ENCODE data around the gene PCED1A.
"Not testable (repeated sequence)": the region's sequence is repeated elsewhere in the genome, so short reads cannot be mapped to it uniquely, and the experiment has no call there.

PCED1A gene

DNA sequence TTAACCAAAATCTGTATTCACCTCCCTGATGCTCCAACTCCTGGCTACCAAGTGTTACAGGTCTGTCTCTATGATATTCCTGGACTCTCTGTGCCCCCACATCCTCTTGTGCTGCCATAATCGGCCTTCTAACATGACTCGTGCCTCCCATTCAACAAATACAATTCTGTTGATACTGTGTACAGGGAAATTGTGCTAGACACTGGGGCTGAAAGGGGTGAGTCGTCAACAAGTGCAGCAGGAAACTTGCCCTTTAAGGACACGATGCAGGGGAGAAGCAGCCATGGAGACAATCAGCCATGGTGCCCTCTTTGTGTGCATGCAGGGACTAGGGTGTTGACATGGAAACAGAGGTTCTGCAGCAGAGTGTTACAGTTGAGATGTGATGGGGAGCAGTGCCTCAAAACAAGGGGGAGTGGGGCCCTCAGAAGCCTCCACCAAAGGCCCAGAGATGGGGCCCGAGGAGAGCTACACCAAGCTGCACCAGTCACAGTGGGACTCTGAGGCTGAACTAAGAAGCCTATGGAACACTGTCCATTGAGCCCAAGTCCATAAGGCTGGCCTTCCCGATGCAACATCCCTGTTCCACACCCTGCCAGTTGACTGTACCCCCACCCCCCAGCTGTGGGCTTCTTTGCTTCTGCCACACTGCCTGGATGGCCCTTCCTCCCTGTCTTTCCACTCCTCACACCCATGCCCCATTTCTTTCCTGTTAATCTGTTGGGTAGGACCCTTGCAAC is 3.1 kb downstream of the PCED1A start:
- TF ChIP-seq, protein P1, sequence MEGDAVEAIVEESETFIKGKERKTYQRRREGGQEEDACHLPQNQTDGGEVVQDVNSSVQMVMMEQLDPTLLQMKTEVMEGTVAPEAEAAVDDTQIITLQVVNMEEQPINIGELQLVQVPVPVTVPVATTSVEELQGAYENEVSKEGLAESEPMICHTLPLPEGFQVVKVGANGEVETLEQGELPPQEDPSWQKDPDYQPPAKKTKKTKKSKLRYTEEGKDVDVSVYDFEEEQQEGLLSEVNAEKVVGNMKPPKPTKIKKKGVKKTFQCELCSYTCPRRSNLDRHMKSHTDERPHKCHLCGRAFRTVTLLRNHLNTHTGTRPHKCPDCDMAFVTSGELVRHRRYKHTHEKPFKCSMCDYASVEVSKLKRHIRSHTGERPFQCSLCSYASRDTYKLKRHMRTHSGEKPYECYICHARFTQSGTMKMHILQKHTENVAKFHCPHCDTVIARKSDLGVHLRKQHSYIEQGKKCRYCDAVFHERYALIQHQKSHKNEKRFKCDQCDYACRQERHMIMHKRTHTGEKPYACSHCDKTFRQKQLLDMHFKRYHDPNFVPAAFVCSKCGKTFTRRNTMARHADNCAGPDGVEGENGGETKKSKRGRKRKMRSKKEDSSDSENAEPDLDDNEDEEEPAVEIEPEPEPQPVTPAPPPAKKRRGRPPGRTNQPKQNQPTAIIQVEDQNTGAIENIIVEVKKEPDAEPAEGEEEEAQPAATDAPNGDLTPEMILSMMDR (IDR thresholded peaks at IDR 0.05; ENCODE audit: low read depth, low read length): no peak
- H3K4me3 ChIP-seq (ENCODE audit: low read depth, low read length): no peak overlapping the region

DNA sequence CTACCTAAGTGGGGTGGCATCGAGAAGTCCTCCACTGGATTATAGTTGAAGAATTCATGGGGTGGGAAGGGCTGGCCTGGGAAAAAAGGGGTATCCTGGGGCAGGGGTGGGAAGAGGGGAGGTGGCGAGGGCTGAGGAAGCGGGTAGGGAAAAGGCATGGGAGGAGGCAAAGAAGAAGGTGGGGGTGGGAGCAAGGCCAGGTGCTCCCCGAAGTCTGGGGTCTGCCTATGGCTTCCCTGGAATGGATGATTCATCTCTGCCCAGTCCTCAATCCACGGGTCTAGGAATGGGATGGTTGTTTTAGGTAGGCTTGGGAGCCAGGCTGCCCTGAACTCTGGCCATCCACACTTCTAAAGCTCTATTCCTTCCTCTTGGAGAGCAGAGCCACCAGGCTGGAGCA is 4.4 kb downstream of the PCED1A start:
- H3K4me3 ChIP-seq (ENCODE audit: low read depth, low read length): no peak overlapping the region
- TF ChIP-seq, protein P1 (IDR thresholded peaks at IDR 0.05; ENCODE audit: low read depth, low read length): no peak

DNA sequence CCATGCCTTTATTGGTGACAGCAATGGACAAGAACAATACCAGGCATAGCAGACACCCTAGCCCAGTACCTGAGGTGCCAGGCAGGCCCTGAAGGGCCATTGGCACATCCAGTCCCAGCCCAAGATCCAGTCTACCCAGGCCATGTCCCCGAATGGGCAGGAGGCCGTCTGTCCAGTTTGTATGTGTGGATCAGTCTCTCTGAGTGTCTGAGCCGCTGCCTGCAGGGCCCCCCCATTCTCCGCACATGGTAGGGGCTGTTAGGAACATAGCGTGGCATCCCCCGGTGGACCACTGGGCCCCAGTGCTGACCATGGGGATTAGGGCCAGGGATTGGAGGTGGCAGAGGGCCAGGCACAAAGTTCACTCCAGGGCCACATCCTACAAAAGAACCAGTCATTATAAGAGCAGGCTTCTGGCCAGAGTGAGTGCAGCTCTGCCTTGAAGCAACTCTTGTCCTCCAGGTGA is 5.1 kb downstream of the PCED1A start:
- TF ChIP-seq, protein P1 (IDR thresholded peaks at IDR 0.05; ENCODE audit: low read depth, low read length): no peak
- H3K4me3 ChIP-seq (ENCODE audit: low read depth, low read length): no peak overlapping the region

DNA sequence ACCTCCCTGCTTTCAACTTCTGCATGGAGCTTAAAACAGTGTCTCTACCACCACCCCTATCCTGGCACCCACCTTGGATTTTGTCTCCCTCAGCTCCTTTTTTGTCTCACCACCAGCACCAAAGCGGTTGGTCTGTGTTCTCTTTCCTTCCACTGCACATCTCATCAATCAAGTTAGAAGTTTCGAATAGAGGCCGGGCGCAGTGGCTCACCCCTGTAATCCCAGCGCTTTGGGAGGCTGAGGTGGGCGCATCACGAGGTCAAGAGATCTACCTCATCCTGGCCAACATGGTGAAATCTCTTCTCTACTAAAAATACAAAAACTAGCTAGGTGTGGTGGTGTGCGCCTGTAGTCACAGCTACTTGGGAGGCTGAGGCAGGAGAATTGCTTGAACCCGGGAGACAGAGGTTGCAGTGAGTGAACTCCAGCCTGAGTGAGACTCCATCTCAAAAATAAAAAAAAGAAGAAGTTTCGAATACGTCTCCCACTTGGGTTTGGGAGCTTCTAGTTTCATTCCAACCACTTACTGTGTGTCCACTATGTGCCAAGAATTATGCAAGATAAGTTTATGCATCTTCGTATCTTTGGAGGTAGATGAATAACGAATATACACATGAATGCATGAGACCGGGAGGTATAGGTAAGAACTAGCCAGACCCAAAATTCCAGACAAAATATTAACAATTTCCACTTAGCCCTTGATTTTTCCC is 5.9 kb downstream of the PCED1A start:
- H3K4me3 ChIP-seq (ENCODE audit: low read depth, low read length): no peak overlapping the region
- TF ChIP-seq, protein P1 (IDR thresholded peaks at IDR 0.05; ENCODE audit: low read depth, low read length): no peak

DNA sequence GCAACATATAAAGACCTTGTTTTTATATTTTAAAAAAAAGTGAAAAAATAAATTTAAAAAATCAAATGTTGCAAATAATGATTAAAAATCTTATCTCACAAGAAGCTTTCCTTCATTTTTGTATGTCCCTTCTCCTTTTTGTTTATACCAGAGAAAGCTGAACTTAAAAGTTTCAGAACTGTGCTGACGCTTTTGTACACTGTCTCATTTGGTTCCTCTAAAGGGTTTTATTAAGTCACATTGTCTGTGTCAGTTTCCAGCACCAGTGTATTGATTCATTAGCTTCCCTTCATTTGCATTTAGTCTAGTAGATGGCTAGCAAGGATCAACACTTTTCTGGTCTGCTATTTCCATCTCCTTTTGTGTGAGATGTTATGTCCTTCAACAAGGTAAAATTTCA is 6.7 kb downstream of the PCED1A start:
- TF ChIP-seq, protein P1 (IDR thresholded peaks at IDR 0.05; ENCODE audit: low read depth, low read length): no peak
- H3K4me3 ChIP-seq (ENCODE audit: low read depth, low read length): no peak overlapping the region

DNA sequence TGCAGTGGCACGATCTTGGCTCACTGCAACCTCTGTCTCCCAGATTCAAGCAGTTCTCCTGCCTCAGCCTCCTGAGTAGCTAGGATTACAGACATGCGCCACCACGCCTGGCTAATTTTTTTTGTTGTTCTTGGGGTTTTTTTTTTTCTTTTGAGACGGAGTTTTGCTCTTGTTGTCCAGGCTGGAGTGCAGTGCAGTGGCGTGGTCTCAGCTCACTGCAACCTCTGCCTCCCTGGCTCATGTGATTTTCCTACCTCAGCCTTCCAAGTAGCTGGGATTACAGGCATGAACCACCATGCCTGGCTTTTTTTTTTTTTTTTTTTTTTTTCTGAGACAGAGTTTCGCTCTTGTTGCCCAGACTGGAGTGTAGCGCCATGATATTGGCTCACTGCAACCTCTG is 9.2 kb downstream of the PCED1A start:
- H3K4me3 ChIP-seq (ENCODE audit: low read depth, low read length): not testable (repeated sequence)

DNA sequence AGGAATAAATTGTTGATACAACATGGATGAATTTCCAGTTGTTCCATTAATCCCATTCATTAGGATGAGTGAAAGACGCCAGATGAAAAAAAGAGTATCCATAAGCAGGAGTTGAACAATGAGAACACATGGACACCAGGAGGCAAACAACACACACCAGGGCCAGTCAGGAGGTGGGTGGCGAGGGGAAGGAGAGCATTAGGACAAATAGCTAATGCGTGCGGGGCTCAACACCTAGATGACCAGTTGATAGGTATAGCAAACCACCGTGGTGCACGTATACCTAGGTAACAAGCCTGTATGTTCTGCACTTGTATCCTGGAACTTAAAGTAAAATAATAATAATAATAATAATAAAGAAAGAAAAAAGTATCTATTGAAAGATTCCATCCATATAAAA is 11.1 kb downstream of the PCED1A start:
- no peak overlapping the region for H3K4me3 ChIP-seq (ENCODE audit: low read depth, low read length)
- TF ChIP-seq, protein P1 (IDR thresholded peaks at IDR 0.05; ENCODE audit: low read depth, low read length): no peak
